Left cardiac atrium (tissue), 4 donors: ENCODE data around the gene TEX261. TPM values are rescaled to one million over a fixed set of nuclear protein-coding genes. Genes with fewer than 3 reads are reported as not detected.
"Not testable (repeated sequence)": the region's sequence is repeated elsewhere in the genome, so short reads cannot be mapped to it uniquely, and the experiment has no call there.

Source experiments
- ATAC-seq, 2 donors: fragments of 200-7000 bp; cut with Tn5 transposase; one replicate each; pipeline ENCODE4 v1.9.1; 2020; ENCODE audit warnings: mild to moderate bottlenecking in 2 of 2, moderate library complexity in 2 of 2
- DNase-seq: peaks from one replicate; pipeline ENCODE4 v3.0.0-alpha.2; 2020
- intact Hi-C, 2 donors: fragments of 100-400 bp; cut with DNase I; formaldehyde crosslinking; loops; one replicate each; pipeline versions ENCODE4 v1.14.1 to v1.15.1; 2022 to 2023
- total RNA-seq, 2 donors: library from RNA; stranded (reverse); fragmentation: NEBNext Ultra II Directional; extraction: Animal tissue kit (Norgen Biotek cat#: 25700); gene quantifications; one replicate each; pipeline ENCODE4 v1.2.1, GENCODE V29; 2021
- donor health status: DM: no; HTN: yes; CAD: no.
- donor health status: DM: no; HTN: yes; CAD: no; lungs with severe emphysema.
- donor health status: DM: yes; HTN: yes; CAD: no.
- donor health status: Dilated cardiomyopathy.

Gene TEX261
- total RNA-seq, 2 donors from 2014 or later, result 54.8 to 60.4 TPM

DNA sequence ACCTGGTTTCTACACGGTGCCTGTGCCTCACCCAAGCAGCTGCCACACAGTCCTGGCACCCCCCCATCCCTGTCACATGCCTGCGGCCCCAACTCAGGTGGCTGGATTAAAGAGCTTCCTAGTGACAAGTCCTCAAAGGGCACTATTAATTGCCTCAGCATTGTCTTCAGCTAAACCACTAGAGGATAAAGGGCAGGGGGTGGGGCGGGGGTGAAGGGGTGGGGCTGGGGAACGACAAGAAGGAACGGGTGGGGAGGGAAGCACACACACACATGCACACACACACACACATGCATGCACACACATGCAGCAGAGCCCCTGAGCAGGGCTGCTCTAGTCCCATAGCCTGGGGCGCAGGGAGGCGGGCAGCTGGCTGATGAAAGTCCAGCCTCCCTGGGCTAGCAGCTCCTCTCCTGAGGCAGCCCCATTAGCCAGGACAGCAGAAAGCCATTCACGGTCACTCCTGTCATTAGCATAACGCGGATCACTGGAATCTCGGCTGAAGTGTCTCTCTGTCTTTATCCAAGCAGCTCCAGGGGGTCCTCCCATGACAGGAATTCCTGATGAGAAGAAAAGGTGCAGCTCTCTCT, 7.4 kb upstream of the TEX261 start:
- intact Hi-C loops, result no loop called here
- DNase-seq, result no peak
- ATAC-seq, result no peak

DNA sequence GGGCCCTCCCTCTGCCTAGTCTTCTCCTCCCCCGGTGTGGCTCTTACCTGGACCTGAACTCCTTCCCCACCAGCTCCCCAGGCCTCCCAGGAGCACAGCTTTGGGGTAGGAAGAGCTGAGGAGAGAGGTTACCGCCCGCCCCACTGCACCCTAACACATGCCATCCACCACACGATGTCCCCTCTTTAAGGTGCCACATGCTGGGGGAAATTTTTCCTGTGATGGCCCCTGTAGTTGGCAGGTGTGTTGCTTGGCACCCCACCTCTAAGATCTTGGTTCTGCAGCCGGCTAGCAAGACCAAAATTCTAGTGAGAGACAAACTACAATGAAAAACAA, 6.9 kb upstream of the TEX261 start:
- intact Hi-C loops, result no loop called here
- no peak for DNase-seq
- ATAC-seq, result no peak

DNA sequence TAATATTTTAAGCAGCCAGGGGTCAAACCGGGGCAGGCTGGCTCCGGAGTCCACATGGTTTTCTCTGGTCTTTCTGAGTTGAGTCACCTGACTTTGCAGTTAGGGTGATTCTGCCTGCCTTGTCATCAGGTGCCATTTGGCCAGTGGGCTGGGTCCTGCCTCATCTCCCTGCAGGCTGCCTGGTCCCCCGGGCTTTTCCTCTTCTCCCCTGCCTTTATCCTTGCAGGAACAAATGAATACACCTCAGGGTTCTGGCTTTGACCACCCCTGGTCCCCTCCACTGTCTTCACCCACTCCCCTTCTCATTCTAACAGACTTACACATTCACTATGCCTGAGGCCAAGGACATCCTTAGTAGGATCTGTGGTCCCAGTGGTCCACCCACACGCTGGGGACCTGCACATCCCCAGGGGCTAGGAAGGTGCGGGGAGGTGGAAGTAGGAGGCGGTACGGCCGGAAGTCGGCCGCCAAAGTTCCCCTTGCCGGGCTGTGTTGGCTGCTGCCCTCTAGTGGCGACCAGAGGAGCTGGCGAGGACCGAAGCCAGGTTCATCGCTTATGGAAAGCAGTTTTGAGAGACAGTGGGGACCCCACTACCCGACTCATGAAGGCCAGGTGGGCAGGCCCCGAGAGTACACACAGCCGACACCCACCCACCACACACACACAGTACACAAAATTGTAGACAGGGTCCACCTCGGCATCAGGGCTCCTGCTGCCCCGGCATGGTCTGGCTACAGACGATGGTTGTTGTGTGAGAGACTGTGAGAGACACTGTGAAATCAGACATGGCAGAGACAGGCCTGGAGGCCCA, 6.3 kb upstream of the TEX261 start:
- peak; percentile 85 to 91 for ATAC-seq
- peak; percentile 85 for DNase-seq
- intact Hi-C loops, result no loop called here

DNA sequence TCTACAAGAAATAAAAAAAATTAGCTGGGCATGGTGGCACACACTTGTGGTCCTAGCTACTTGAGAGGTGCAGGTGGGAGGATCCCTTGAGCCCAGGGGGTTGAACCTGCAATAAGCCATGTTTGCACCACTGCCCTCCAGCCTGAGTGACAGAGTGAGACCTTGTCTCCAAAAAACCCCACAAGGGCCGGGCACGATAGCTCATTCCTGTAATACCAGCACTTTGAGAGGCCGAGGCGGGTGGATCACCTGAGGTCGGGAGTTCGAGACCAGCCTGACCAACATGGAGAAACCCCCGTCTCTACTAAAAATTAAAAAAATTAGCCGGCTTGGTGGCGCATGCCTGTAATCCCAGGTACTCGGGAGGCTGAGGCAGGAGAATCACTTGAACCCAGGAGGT, 5.3 kb upstream of the TEX261 start:
- not testable (repeated sequence) for ATAC-seq, DNase-seq
- intact Hi-C loops, result loop anchor here in 1 of 2 donors (5.0 kb wide), 1 partner anchor 62 kb away; no protein-coding TSS in a partner anchor

DNA sequence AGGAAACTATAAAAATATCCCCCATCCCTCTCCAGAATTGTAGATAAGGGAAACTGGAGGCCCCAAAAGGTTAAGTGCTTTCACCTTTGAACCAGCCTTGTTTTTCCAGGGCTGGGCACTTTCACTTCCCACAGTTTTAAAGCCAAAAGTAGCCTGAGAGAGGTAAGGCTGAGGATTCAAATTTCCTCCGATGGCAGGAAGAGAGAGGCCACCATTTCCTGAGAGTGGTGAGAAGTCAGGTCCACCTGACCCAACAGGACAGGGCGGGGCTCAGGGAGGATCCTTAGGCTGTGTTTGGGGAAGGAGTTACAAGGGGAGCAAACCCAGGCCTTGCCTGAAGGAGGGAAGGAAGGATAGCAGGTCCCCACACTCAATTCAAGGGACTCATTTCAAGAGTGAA, 4.7 kb upstream of the TEX261 start:
- intact Hi-C loops, result loop anchor here in 1 of 2 donors (5.0 kb wide), 1 partner anchor 63 kb away; no protein-coding TSS in a partner anchor
- ATAC-seq, result no peak
- DNase-seq, result no peak

DNA sequence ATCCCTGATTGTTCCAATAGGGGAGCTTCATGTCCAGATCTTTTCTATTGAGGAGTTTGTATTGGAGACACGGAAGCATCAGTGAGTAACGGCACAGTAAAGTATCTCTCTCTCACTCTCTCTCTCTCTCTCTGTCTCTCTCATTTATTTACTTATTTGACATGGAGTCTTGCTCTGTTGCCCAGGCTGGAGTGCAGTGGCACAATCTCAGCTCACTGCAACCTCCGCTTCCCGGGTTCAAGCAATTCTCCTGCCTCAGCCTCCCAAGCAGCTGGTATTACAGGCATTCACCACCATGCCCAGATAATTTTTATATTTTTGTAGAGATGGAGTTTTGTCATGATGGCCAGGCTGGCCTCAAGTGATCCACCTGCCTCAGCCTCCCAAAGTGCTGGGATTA, 4.2 kb upstream of the TEX261 start:
- DNase-seq, ATAC-seq: not testable (repeated sequence)
- intact Hi-C loops, result loop anchor here in 1 of 2 donors (5.0 kb wide), 1 partner anchor 63 kb away; no protein-coding TSS in a partner anchor

DNA sequence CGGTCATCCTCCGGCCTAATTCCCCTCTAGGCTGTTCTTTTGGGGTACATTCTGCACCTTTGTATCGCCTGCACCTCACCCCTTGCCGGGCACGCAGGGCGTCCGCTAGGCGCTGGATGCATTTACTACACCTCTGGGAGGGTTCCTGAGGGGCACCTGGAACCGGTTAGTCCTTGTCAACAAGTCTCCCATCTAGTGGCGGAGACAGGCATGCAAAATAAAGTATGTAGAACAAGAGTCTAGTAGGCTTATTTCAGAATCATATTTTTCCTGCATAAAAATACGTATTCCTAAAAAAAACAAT, 705 bp upstream of the TEX261 start:
- DNase-seq (no peak), ATAC-seq (peak; percentile 28 to 43)
- intact Hi-C loops, result loop anchor here in 1 of 2 donors (5.0 kb wide), 1 partner anchor 67 kb away; no protein-coding TSS in a partner anchor

DNA sequence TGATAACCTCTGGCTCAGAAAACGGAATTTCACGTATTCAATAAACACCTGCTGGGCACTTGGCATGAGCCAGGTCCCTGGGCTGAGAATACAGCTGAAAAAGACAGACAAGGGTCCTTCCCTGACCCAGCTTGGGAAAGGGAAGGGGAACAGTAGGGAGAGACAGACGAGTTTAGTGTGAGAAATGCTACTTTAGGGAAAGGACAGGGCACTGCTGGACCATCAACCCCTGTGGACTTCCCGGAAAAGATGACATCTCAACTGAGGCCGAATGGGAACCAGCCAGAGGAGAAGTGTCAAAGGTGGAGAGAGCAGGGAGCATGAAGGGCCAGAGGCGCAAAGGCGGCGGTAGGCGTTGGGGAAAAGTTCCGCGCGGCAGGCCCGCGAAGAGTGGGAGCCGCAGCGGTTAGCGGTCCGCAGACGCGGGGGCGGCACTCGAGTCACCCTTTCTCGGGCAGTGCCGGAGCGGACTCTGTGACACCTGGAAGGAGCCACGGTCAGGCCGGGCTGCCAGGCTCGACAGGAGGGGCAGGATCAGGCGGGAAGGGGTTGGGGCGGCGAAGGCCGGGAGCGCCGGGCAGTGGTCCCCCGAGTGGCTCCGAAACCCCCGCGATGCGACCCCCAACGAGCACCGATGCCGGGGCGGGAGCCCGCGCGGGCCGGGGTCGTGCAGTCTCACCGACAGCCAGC, 519 bp downstream of the TEX261 start:
- ATAC-seq (peak; percentile 28), DNase-seq (peak; percentile 50)
- intact Hi-C loops, result no loop called here

DNA sequence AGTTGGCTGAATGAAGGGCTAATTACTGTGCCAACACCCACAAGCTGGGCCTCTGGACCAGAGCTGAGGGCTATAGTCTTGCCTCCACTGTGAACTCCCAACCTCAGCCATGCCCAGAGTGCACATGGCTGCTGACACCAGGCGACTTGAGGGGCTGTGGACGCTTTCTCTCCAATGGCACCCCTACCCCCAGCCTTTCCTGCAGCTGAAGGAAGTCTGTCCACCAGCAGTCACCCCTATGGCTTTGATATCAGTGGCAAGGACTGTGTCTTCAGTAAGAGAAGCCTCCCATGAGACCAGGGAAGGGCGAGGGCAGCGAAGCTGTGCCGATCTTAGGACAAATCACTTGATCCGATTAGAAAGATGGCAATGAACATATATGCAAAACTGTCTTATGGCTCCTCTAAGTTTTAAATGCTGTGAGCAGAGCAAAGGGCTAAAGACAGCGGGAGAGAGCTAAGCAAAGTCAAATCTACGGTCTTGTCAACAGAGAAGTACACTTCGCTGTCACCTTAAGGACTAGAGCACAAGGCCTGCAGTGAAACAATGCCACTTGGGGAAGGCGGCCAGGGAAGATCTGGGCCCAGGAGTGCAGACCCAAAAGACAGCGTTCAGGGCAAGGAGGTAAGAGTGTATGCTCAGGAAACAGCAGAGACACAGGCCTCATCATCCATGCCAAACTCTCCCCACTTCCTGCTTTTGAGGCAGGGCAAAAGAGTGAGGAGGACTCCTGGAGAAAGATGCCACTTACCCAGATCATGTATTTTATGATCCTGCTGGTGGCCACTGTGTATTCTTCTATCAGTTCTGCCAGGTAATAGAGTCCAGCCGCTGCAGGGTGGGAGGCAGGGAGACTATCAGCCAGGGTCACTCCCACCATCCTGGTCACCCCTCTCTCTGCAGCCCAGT, 1.5 kb downstream of the TEX261 start:
- no peak for ATAC-seq

DNA sequence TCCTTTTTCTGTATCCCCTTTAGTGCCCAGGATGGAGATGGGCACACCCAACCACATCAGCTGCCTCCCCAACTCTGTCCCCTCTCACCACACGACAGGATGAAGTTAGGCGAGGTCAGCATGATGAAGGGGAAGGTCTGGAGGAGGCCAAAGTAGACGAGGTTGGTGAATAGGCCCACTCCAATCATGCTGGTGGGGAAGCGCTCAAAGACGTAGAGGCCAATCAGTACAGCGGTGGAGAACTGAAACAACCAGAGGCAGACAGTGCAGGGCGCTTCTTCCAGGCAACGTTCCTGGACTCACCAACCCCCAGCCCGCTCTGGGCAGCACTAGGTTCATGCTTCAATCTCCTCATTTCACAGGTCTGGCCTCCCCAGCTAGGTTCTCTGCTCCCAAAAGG, 2.9 kb downstream of the TEX261 start:
- DNase-seq, result no peak
- no peak for ATAC-seq
- intact Hi-C loops, result no loop called here

More for the DNA sequence above, 1.5 kb downstream of the TEX261 start:
- DNase-seq, result no peak
- intact Hi-C loops, result no loop called here

DNA sequence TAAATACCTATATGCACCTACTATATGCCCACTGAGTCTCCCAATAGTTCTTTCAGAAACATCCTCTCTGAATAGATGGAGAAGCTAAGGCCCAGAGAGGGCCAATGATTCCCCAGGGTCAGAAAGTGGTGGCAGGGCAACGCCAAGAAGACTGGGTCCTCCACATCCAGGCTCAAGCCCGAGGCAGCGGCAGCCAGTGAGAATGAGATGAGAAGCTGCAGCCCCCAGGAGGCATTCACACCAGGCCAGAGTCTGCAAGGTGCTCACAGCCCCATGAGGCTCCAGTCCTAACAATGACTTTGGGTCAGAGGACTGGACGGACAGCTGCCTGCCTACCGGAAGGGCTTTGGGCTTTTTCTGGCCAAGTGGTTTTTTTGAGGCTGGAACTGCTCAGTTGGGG, 3.5 kb downstream of the TEX261 start:
- intact Hi-C loops, result no loop called here

DNA sequence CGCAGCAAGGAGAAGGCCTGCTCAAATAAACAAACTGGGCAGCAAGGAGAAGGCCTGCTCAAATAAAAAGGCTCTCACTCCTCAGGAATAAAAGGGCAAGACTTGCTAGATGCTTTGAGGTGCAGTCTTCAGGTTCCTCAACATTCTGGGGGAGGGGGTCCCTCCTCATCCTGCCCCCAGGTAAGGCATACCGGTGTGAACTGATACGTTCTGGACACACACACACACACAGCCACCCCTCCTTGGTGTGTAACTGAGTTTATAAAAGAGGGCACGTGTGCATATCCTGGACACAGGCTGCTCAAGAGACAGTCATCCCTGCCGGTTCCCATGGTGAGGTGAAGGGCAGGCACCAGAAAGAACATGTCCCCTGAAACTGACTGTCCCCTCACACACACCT, 4.5 kb downstream of the TEX261 start:
- no peak for ATAC-seq
- DNase-seq, result no peak
- intact Hi-C loops, result no loop called here

More for the DNA sequence above, 3.5 kb downstream of the TEX261 start:
- ATAC-seq (no peak), DNase-seq (no peak)

DNA sequence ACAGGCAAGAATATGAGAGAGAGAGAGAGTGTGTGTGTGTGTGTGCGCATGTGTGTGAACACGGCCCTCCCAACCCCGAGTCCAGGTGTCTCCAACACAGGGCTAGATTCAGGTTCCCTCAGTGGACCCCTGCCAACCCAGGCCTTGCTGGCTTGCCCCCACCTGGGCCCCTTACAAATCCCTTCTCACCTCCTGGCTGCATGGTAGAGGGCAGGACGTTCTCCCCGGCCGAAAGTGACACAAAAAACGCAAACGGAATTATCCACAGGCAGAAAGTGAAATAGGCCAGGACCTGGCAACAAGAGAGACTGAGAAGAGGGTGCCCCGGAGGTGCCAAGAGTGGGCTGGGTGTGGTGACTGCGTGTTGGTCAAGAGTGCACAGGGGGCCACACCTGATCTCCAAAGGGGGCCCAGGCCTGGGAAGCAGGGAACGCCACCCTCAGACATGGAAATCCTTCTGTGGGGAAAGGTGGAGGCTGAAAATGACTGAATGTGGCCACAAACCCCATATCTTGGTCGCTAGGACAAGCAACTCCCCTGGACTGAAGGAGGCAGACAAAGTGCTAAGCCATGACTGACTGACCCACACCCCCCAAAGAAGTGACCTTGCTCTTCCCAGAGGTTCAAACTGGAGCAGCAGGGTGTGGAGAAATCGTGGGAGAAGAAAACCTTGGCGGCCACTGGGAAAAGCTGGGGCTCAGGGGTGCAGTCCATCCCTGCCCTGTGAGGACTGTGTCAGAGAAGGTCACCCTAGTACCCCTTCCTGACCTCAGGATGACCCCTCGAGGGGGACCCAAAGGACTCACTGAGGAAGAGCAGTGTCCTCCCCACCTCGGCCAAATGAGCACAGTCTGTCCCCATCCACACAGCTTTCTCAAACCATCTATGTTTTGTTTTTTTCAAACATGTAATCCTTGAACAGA, 5.7 kb downstream of the TEX261 start:
- intact Hi-C loops, result no loop called here
- DNase-seq (no peak), ATAC-seq (no peak)

DNA sequence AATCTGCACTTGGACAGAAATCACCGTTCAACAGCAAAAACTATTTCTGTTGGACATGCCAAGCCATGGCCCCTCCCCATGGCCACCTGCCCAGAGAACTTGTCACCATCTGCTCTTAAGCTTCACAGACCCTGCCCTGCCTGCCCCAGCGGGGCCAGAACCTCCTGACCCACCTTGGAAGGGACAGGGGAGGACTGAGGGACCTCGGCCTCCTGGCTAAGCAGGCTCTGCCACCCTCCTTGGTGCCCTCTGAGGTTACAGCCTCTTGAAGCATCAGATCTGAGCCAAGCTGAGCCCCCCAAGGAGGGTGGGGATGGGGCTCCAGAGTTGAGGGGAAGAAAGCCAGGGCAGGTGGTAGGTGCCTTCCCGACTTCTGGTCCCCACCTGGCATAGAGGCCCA, 6.5 kb downstream of the TEX261 start:
- ATAC-seq (peak in 1 of 2 donors; percentile 5), DNase-seq (no peak)
- intact Hi-C loops, result no loop called here

DNA sequence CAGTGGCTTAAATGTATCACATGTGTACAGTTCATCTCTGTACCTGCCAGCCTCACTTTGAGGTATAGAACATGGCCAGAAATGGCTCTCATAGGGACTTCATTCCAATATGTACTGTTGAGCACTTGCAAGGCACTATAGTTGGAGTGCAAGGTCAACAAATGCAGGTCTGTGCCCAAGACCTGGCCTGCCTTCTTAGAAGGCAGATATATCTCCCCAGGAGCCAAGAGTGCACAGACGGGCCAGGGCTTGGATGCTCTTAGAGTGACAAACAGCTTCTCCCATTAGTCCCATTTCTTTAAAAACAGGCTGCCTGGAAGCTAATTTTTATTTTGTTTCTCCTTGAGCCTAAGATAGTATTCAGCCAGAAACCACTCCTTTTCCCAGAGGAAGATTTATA, 7.3 kb downstream of the TEX261 start:
- intact Hi-C loops, result no loop called here
- ATAC-seq (no peak), DNase-seq (no peak)

DNA sequence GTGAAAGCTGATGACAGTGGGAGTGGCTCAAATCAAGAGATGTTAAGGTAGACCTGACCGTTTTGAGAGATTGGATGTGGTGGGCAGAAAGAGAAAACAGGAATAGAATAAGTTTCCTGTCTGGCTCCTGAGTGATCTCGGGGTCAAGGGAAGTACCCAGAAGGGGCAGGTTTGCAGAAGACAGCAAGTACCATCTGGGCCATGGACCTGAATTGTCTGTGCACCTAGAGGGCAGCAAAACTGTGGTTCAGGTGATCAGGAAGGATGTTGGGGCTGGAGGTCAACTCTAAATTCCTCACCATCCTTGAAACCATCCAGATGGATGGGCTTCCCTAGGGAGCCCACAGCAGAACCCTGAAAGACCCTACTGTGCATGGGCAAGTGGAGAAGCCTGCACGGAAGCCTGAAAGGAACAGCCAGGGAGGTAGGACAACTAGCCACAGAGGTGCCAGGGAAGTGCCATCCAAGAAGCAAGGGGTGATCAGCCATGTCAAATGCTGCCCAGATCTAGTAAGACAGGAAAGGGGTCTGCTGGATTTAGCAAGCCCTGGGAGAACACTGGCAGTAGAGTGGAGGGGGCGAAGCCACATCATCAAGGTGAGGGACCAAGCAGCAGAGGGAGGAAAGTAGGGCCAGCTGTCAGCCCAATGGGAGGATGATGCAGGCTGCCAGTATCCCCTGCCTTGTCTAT, 8.0 kb downstream of the TEX261 start:
- intact Hi-C loops, result no loop called here
- no peak for ATAC-seq
- no peak for DNase-seq

DNA sequence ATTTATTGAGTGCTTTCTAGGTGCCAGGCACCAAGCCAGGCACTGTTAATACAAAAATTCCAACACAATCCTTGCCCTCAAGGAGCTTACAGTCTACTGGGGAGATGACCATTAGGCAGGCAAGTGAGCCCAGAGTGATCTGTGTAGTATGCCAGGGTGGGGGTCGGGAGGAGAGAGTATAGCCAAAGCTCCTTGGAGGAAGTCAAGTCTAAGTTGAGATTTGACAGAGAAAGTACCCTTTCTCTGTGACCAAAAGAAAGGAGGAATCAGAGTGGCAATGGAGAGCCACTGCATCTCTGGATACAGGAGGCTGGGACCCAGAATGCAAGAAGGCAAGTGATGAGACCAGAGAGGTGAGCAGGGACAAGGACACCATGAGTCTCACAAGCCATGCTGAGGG, 8.7 kb downstream of the TEX261 start:
- intact Hi-C loops, result no loop called here
- no peak for ATAC-seq
- no peak for DNase-seq

DNA sequence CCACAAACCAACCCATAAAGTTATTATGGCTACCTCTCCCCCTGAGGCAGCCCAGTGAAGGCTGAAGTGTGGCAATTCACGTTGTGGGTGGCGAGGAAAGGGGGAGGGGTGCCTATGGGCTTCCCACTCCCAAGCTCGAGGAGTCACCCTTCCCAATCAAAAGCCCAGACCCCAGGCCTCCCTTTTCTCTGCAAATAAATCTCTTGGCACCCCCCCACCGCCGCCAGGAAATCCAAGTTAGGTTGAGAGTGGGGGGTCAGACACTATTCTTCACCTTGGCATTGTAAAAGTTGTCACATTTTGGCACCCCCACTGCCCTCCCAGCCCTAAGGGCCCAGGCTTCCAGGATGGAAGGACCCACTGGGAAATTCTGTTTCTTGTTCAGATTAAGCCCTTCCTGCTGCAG, 9.4 kb downstream of the TEX261 start:
- DNase-seq, result no peak
- no peak for ATAC-seq
- intact Hi-C loops, result no loop called here
